CD14-positive monocyte (primary cell): ENCODE data around the gene SNX4. TPM values are rescaled to one million over a fixed set of nuclear protein-coding genes. Genes with fewer than 3 reads are reported as not detected.

Experiments used
- DNase-seq, 3 donors: peaks; one replicate each; pipeline ENCODE4 v3.0.0-alpha.2; 2011 to 2022
- H2AFZ ChIP-seq: 2 replicates; pipeline ENCODE4 v1.6.0; 2012; ENCODE audit warnings: mild to moderate bottlenecking, low read depth, low read length, inconsistent platforms; ENCODE audit not compliant: insufficient read depth, poor library complexity, severe bottlenecking
- H3K27ac ChIP-seq, 2 donors: 1 replicate in 1 of 2; 2 replicates in 1 of 2; pipeline ENCODE4 v1.5.1; 2012 to 2013; ENCODE audit warnings: low read length in 2 of 2, control low read depth in 1 of 2, inconsistent platforms in 1 of 2, low read depth in 1 of 2, mild to moderate bottlenecking in 1 of 2
- H3K27me3 ChIP-seq, 2 donors: one replicate each; pipeline versions ENCODE4 v1.6.0 to v1.6.1; 2011 to 2013; ENCODE audit warnings: low read length in 2 of 2; ENCODE audit not compliant: control insufficient read depth in 2 of 2, insufficient read depth in 2 of 2
- H3K36me3 ChIP-seq, 2 donors: replicated peaks in 1 of 2; 1 replicate in 1 of 2; 2 replicates in 1 of 2; pipeline versions ENCODE4 v1.5.1 to v1.6.1; 2012 to 2013; ENCODE audit warnings: low read length in 2 of 2, control low read depth in 1 of 2, inconsistent platforms in 1 of 2, mild to moderate bottlenecking in 1 of 2; ENCODE audit not compliant: insufficient read depth in 2 of 2, control insufficient read depth in 1 of 2
- H3K4me1 ChIP-seq, 2 donors: 1 replicate in 1 of 2; 2 replicates in 1 of 2; pipeline versions ENCODE4 v1.5.1 to v1.6.1; 2012 to 2013; ENCODE audit warnings: low read length in 2 of 2, control low read depth in 1 of 2, inconsistent platforms in 1 of 2, mild to moderate bottlenecking in 1 of 2, moderate library complexity in 1 of 2; ENCODE audit not compliant: insufficient read depth in 2 of 2, control insufficient read depth in 1 of 2
- H3K4me2 ChIP-seq: replicated peaks from 2 replicates; pipeline ENCODE3; 2012; ENCODE audit warnings: low read length, moderate library complexity, mild to moderate bottlenecking; ENCODE audit not compliant: poor library complexity, severe bottlenecking; ENCODE audit errors: extremely low read depth
- H3K4me3 ChIP-seq, 3 experiments: fragments of 200-600 bp in 1 of 3; sonication (generic) in 1 of 3; replicated peaks in 1 of 3; 1 replicate in 2 of 3; 2 replicates in 1 of 3; pipeline ENCODE4 v1.5.1; 2011 to 2013; ENCODE audit warnings: low read length in 3 of 3, mild to moderate bottlenecking in 3 of 3, control low read depth in 2 of 3, low read depth in 2 of 3, inconsistent platforms in 1 of 3, moderate library complexity in 1 of 3
- H3K79me2 ChIP-seq: 2 replicates; pipeline ENCODE4 v1.6.0; 2012; ENCODE audit warnings: mild to moderate bottlenecking, control low read depth, inconsistent platforms, low read length, moderate library complexity; ENCODE audit not compliant: insufficient read depth
- H3K9ac ChIP-seq: 2 replicates; pipeline ENCODE4 v1.6.0; 2017; ENCODE audit warnings: low read length, mild to moderate bottlenecking; ENCODE audit not compliant: insufficient read depth, poor library complexity, severe bottlenecking
- H3K9me3 ChIP-seq, 2 donors: replicated peaks in 1 of 2; 1 replicate in 1 of 2; 2 replicates in 1 of 2; pipeline versions ENCODE4 v1.5.1 to v1.6.1; 2012 to 2013; ENCODE audit warnings: low read length in 2 of 2, control low read depth in 1 of 2; ENCODE audit not compliant: control insufficient read depth in 1 of 2, insufficient read depth in 1 of 2
- H4K20me1 ChIP-seq: 2 replicates; pipeline ENCODE4 v1.6.0; 2012; ENCODE audit warnings: mild to moderate bottlenecking, low read length, control low read depth, moderate library complexity; ENCODE audit not compliant: insufficient read depth
- H3K27ac Mint-ChIP-seq, 7 donors: one replicate each; pipeline ENCODE4 v1.8.0; 2020; ENCODE audit warnings: mild to moderate bottlenecking in 7 of 7, mixed read lengths in 7 of 7, moderate library complexity in 6 of 7, inconsistent platforms in 2 of 7
- H3K27me3 Mint-ChIP-seq, 3 donors: one replicate each; pipeline ENCODE4 v1.8.0; 2021 to 2022; ENCODE audit warnings: low read depth in 3 of 3, mild to moderate bottlenecking in 3 of 3, mixed read lengths in 3 of 3, moderate library complexity in 3 of 3, inconsistent platforms in 1 of 3
- H3K36me3 Mint-ChIP-seq, 2 donors: one replicate each; pipeline ENCODE4 v1.8.0; 2020; ENCODE audit warnings: mixed read lengths in 2 of 2, inconsistent platforms in 1 of 2, mild to moderate bottlenecking in 1 of 2
- H3K4me1 Mint-ChIP-seq: one replicate; pipeline ENCODE4 v1.8.0; 2020; ENCODE audit warnings: mild to moderate bottlenecking, mixed read lengths
- H3K4me3 Mint-ChIP-seq, 2 donors: one replicate each; pipeline ENCODE4 v1.8.0; 2020; ENCODE audit warnings: mild to moderate bottlenecking in 2 of 2, mixed read lengths in 2 of 2, moderate library complexity in 1 of 2
- H3K9me3 Mint-ChIP-seq, 7 donors: one replicate each; pipeline ENCODE4 v1.8.0; 2020 to 2022; ENCODE audit warnings: mixed read lengths in 7 of 7, mild to moderate bottlenecking in 6 of 7, moderate library complexity in 6 of 7, inconsistent platforms in 2 of 7
- CTCF ChIP-seq: fragments of 200-600 bp; IDR thresholded peaks from one replicate; pipeline ENCODE4 v1.8.0; 2022; ENCODE audit warnings: antibody characterized with exemption, mild to moderate bottlenecking
- WGBS: methylation state at CpG from one replicate; pipeline ENCODE4 v1.1.5; 2013; ENCODE audit warnings: missing lambda C conversion rate; ENCODE audit not compliant: insufficient coverage; 5-methylcytosine and 5-hydroxymethylcytosine counted together
- intact Hi-C, 2 donors: fragments of 100-400 bp; cut with micrococcal nuclease; formaldehyde crosslinking; loops; one replicate each; pipeline versions ENCODE4 v1.15.0 to v1.15.1; 2023
- polyA plus RNA-seq, 3 donors: library from polyadenylated mRNA; depleted of rRNA in 1 of 3; unstranded in 2 of 3; stranded (reverse) in 1 of 3; fragments of 300-500 nt in 2 of 3; fragments of >200 nt in 1 of 3; fragmentation: Illumina TruSeq in 2 of 3; gene quantifications; 1 replicate in 2 of 3; 2 replicates in 1 of 3; pipeline ENCODE4 v1.2.3, GENCODE V29; 2012 to 2021

The SNX4 gene
- polyA plus RNA-seq, 3 donors, result 6.8 to 51.5 (median 40.8) TPM

GRCh38 chr3:125435231-125435630, 84.8 kb downstream of the SNX4 start:
- TF ChIP-seq CTCF, result no peak
- H3K36me3 Mint-ChIP-seq, result no peaks in the 10 kb centered on the region
- peaks cover 0 to 2% (median 2%) of the 10 kb centered on the region in 3 donors for H3K27me3 Mint-ChIP-seq
- no peaks in the 10 kb centered on the region for H3K36me3 ChIP-seq
- H3K4me2 ChIP-seq, result no peak overlapping the region
- 95% methylated on average over 2 of the region's 2 CpGs for WGBS
- no peaks in the 10 kb centered on the region for H4K20me1 ChIP-seq
- H3K4me3 ChIP-seq, result no peak overlapping the region
- DNase-seq, result no peak
- H3K9ac ChIP-seq, result no peak overlapping the region
- no peak overlapping the region for H3K27ac ChIP-seq
- intact Hi-C loops, result loop anchor here (5.0 to 10.0 kb wide), 3 partner anchors 438 to 510 kb away; no protein-coding TSS in a partner anchor
- H3K27ac Mint-ChIP-seq, result no peak overlapping the region
- no peak overlapping the region for H3K4me3 Mint-ChIP-seq
- no peak overlapping the region for H2AFZ ChIP-seq
- H3K9me3 ChIP-seq, result no peaks in the 10 kb centered on the region
- no peaks in the 10 kb centered on the region for H3K4me1 Mint-ChIP-seq
- H3K79me2 ChIP-seq, result no peaks in the 10 kb centered on the region
- peaks cover 0 to 4% (median 0%) of the 10 kb centered on the region in 7 donors for H3K9me3 Mint-ChIP-seq
- H3K27me3 ChIP-seq, result no peaks in the 10 kb centered on the region
- H3K4me1 ChIP-seq, result no peaks in the 10 kb centered on the region

GRCh38 chr3:125434582-125435011, 85.4 kb downstream of the SNX4 start:
- Histone ChIP-seq H3K4me3 (no peak overlapping the region), H3K4me2 (no peak overlapping the region), H3K27me3 (no peaks in the 10 kb centered on the region), H3K9me3 (no peaks in the 10 kb centered on the region), H3K79me2 (no peaks in the 10 kb centered on the region), H4K20me1 (no peaks in the 10 kb centered on the region), H3K27ac (no peak overlapping the region), H2AFZ (no peak overlapping the region), H3K36me3 (no peaks in the 10 kb centered on the region), H3K4me1 (no peaks in the 10 kb centered on the region), H3K9ac (no peak overlapping the region)
- WGBS, result 95% methylated on average over 4 of the region's 6 CpGs
- Mint-ChIP-seq H3K27ac (peak overlapping the region in 1 of 7 donors; percentile 38), H3K4me1 (no peaks in the 10 kb centered on the region), H3K36me3 (no peaks in the 10 kb centered on the region), H3K9me3 (peaks cover 0 to 6% (median 0%) of the 10 kb centered on the region in 7 donors), H3K27me3 (peaks cover 0 to 2% (median 0%) of the 10 kb centered on the region in 3 donors), H3K4me3 (no peak overlapping the region)
- DNase-seq, result no peak
- no peak for TF ChIP-seq CTCF
- intact Hi-C loops, result loop anchor here (5.0 to 10.0 kb wide), 3 partner anchors 437 to 510 kb away; no protein-coding TSS in a partner anchor
